GM20431 (cell line): Measurements from ENCODE around the gene PPIG.
"Not testable (repeated sequence)": the region's sequence is repeated elsewhere in the genome, so short reads cannot be mapped to it uniquely, and the experiment has no call there.

Source experiments
- in situ Hi-C: fragments of 300-500 bp; cut with MseI, MboI; formaldehyde crosslinking; loops from one replicate; pipeline ENCODE4 v1.15.0; 2020; ENCODE audit warnings: low sequenced_read_pairs; ENCODE audit not compliant: unreplicated experiment

The PPIG gene

GRCh38 chr2:169661265-169661664 lies 77.1 kb downstream of the PPIG start:
- in situ Hi-C loops = no loop called here

- in situ Hi-C loops = no loop called here
Observed at GRCh38 chr2:169662744-169663143, 78.6 kb downstream of the PPIG start.

GRCh38 chr2:169663247-169663646 lies 79.1 kb downstream of the PPIG start:
- in situ Hi-C loops = no loop called here

- in situ Hi-C loops = no loop called here
Observed at GRCh38 chr2:169664600-169664977, 80.4 kb downstream of the PPIG start.

- in situ Hi-C loops = no loop called here
Observed at GRCh38 chr2:169664978-169665930, 81.1 kb downstream of the PPIG start.

DNA sequence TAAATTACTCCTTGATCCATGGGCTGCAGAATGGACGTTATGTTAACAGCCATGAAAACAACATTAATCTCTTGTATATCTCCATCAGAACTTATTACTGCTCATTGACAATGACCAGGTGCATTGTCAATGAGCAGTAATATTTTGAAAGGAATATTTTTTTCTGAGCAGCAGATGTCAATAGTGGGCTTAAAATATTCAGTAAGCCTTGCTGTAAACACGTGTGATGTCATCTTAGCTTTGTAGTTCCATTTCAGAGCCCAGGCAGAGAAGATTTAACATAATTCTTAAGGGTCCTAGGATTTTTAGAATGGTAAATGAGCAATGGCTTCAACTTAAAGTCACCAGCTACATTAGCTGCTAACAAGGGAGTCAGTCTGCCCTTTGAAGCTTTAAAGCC lies 83.4 kb downstream of the PPIG start:
- in situ Hi-C loops = no loop called here

DNA sequence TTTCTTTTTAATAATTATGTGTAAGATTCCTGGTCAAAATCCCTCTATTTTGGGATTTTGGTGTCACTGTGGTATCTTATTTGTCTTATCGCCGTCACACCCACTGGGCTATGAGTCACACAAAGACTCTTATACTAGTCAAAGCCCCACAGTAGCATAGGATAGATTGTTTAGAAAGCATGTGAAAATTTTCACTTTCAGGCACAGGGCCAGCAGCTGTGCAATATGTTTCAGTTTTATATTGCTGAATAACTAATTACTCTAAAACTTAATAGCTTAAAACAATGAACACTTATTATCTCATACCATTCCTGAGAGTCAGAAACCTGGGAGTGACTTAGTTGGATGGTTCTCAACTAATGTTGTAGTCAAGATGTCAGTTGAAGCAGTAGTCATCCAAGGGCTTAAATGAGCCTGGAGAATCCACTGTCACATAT lies 86.1 kb downstream of the PPIG start:
- in situ Hi-C loops = no loop called here

- in situ Hi-C loops = no loop called here
Observed at GRCh38 chr2:169670937-169671336, 86.8 kb downstream of the PPIG start.

GRCh38 chr2:169672406-169672805 lies 88.3 kb downstream of the PPIG start:
- in situ Hi-C loops = no loop called here

- in situ Hi-C loops = no loop called here
Observed at GRCh38 chr2:169673106-169673505, 89.0 kb downstream of the PPIG start.

DNA sequence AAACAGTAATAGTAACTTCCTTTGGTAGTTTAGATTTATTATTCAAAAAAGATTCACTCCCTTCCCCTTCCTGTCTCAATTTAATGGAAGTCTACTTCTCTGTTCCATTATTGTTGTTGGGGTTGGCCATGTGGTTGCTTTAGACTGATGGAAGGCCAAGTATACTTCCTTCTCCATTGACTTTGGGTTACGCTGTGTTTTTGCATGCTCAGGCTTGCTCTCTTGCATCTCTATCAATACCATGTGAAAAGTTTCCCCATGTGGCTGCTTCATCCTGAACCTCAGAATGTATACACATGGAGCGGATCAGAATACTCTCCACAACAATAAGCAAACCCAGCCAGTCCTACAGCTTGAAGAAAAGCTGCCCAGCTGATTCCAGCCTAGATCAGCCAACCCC lies 89.8 kb downstream of the PPIG start:
- in situ Hi-C loops = no loop called here

DNA sequence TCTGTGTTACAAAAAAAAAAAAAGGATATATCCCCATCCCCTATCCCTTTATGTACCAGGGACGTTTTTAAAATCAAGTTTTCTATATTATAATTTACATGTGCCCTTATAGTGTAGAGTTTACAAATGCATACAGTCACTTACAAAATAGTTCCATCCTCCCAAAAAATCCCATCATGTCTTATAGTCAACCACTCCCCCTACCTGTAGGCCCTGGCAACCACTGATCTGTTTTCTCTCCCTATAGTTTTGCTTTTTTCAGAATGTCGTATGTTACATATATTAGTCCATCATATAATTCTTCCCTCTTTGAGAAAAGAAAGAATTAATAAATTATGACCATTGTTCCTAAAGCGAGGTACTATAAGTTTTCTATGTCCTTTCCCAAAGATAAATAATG lies 92.2 kb downstream of the PPIG start:
- in situ Hi-C loops = no loop called here

DNA sequence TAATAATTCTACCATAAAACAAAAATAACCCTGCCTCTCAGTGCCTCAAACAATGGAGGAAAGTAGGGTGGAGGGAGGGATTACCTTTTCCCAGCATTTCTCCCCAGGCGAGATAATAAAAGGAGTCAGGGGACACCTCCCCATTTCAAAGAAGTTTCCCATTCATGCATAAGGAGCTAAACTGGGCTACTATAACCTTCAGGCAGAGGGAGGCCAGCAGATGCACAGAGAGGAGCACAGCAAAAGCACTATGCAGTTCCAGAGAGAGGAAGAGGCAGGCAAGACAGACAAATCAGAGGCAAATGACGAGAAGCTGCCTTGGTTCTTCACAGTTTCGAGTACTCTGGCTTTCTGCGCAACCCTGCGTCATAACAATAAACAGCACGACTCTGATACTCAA lies 92.7 kb downstream of the PPIG start:
- in situ Hi-C loops = no loop called here

DNA sequence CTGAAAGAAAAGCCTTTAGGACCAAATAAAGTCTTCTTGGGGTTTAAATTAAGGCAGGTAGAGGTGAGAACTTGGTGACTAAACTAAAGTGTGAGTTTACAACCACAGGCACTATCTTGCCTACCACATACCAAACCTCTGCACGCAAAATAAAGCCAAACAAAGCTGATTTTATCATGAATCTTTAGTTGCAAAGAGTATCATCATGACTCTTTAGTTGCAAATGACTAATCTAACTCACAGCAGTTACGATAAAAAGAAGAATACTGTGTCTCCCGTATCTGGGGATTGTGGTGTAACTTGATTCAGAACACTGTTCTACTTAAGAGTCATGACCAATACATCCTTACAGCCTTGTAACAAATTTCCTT lies 98.9 kb downstream of the PPIG start:
- in situ Hi-C loops = no loop called here

DNA sequence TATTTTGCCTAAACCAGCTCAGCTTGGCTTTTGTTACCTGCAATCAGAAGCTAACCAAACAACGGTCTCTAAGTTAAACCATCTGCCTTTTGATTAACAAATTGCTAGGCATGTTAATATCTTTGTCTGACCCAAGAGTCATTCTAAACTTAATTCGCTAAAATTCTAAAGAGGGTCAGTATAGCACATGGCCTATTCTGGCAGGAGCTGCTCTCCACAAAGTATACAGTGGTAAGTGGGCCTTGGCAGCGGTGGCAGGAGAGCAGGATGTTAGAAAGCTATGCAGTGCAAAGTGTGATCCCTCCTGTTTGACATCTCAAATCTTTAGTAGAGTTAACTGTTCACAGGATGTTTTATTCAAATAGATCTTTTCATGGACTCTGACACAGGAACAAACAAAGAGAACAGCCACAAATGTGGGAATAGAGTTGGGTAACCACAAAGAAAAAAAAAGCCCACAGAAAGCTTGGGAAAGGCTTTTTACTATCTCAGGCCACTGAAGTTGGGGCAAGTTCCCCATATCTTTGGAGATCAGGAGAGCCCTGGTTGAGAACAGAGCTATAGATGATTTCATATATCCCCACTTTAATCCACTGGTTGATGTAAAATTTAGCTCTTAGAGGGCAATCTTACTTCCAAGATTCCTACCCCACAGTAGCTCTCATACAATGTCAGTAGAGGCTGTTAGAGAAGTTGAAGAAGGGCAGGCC lies 99.4 kb downstream of the PPIG start:
- in situ Hi-C loops = no loop called here

DNA sequence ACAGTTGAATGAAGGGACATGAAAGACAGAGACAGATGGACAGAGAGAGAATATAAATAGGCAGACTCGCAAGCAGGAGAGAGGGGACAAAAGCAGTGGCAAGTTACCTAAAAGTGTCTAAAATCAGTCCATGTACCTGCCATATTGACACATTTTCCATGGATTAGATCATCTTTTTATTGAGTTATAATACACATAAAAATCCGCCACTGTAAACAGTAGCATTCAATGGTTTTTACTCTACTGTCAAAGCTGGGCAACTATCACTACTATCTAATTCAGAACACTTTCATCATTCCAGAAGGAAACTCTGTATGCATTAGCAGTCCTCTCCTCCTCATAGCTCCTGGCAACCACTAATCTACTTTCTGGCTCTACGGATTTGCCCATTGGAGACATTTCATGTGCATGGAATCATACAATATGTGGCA lies 100.0 kb downstream of the PPIG start:
- in situ Hi-C loops = no loop called here

DNA sequence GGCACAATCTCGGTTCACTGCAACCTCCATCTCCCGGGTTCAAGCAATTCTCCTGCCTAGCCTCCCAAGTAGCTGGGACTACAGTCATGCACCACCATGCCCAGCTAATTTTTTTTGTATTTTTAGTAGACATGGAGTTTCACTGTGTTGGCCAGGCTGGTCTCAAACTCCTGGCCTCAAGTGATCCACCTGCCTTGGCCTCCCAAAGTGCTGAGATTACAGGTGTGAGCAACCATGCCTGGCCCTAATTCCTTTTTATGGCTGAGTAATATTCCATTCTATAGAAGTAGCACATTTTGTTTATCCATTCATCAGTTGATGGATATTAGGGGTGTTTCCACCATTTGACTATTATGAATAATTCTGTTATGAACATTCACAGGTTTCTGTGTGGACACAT lies 100.6 kb downstream of the PPIG start:
- in situ Hi-C loops = not testable (repeated sequence)

DNA sequence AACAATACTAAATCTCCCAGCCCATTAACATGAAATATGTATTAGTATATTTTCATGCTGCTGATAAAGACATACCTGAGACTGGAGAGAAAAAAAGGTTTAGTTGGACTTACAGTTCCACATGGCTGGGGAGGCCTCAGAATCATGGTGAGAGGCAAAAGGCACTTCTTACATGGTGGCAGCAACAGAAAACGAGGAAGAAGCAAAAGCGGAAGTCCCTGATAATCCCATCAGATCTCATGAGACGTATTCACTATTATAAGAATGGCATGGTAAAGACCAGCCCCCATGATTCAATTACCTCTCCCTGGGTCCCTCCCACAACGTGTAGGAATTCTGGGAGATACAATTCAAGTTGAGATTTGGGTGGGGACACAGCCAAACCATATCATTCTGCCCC lies 102.7 kb downstream of the PPIG start:
- in situ Hi-C loops = not testable (repeated sequence)

DNA sequence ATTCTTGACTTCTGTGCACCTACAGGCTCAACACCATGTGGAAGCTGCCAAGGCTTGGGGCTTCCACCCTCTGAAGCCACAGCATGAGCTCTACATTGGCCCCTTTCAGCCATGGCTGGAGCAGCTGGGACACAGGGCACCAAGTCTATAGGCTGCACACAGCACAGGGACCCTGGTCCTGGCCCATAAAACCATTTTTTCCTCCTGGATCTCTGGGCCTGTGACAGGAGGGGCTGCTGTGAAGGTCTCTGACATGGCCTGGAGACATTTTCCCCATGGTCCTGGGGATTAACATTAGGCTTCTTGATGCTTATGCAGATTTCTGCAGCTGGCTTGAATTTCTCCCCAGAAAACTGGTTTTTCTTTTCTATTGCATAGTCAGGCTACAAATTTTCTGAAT lies 103.8 kb downstream of the PPIG start:
- in situ Hi-C loops = not testable (repeated sequence)

DNA sequence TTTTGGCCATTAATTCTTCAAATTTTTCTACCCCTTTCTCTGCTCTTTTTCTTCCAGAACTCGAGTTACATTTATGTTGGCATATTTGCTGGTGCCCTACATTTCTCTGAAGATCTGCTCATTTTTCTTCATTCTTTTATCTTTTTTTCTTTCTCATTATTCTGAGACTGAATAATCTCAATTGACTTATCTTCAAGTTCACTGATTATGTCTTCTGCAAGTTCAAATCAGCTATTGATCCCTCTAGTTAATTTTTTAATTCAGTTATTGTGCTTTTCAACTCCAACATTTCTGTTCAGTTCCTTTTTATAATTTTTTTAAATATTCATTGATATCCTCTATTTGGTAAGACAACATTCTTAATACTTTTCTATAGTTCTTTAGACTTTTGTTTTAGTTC lies 106.8 kb downstream of the PPIG start:
- in situ Hi-C loops = no loop called here
